HepG2 (cell line): Measurements from ENCODE around the gene ITPK1. TPM values are rescaled to one million over a fixed set of nuclear protein-coding genes. Genes with fewer than 3 reads are reported as not detected.

Experiments
- ATAC-seq: fragments of 200-7000 bp; cut with Tn5 transposase; 3 replicates; pipeline ENCODE4 v1.9.1; 2020; ENCODE audit warnings: mild to moderate bottlenecking, moderate library complexity
- BruUV-seq: library from RNA; stranded (reverse); fragments of 400-500 nt; replicated peaks from 2 replicates; lab custom pipeline; 2021; lab: Mats Ljungman, UMichigan
- CTCF ChIA-PET: fragments of 300-600 bp; formaldehyde crosslinking; extraction: SDS; loops from one replicate; lab custom pipeline; 2021; ENCODE audit warnings: low total read pairs, inconsistent platforms, low intra/inter-chr PET ratio; lab: Yijun Ruan, JAX
- POLR2A ChIA-PET: fragments of 350-600 bp; sonication (Branson Sonifier 250); formaldehyde crosslinking; loops from one replicate; lab custom pipeline; 2020; ENCODE audit warnings: antibody characterized with exemption, inconsistent platforms; lab: Yijun Ruan, JAX
- DNase-seq: peaks from one replicate; pipeline ENCODE4 v3.0.0-alpha.2; 2015; ENCODE audit warnings: low spot score
- FAIRE-seq: peaks from 3 replicates; lab custom pipeline; 2011; peaks lifted over from hg19 to GRCh38; lab: Jason Lieb, UNC
- H2AFZ ChIP-seq: one replicate; pipeline ENCODE4 v1.6.1; 2011; ENCODE audit warnings: low read length, inconsistent platforms
- H3K27ac ChIP-seq: fragments of 300-600 bp; 3 replicates; pipeline ENCODE4 v1.8.0; 2011; ENCODE audit warnings: mixed run types, mild to moderate bottlenecking, mixed read lengths, low read length, inconsistent platforms; ENCODE audit not compliant: insufficient read depth; ENCODE audit errors: extremely low read length
- H3K27me3 ChIP-seq, 2 experiments: fragments of 200-600 bp in 1 of 2; 2 replicates in 1 of 2; 3 replicates in 1 of 2; pipeline versions ENCODE4 v1.6.0 to v1.8.0; 2011; ENCODE audit warnings: low read length in 2 of 2, mild to moderate bottlenecking in 2 of 2, moderate library complexity in 2 of 2, inconsistent platforms in 1 of 2; ENCODE audit not compliant: insufficient read depth in 2 of 2, control insufficient read depth in 1 of 2
- H3K36me3 ChIP-seq, 2 experiments: fragments of 200-600 bp in 1 of 2; replicated peaks in 1 of 2; 2 replicates in 1 of 2; 3 replicates in 1 of 2; pipeline versions ENCODE4 v1.5.1 to v1.8.0; 2011; ENCODE audit warnings: low read length in 2 of 2, inconsistent platforms in 1 of 2; ENCODE audit not compliant: insufficient read depth in 2 of 2, control insufficient read depth in 1 of 2
- H3K4me1 ChIP-seq: 2 replicates; pipeline ENCODE4 v1.5.1; 2012; ENCODE audit warnings: low read length, inconsistent platforms; ENCODE audit not compliant: insufficient read depth
- H3K4me2 ChIP-seq: 2 replicates; pipeline ENCODE4 v1.6.0; 2011; ENCODE audit warnings: low read depth, low read length, inconsistent platforms
- H3K4me3 ChIP-seq, 3 experiments: fragments of 200-600 bp in 1 of 3; sonication (generic), shearing (Covaris generic) in 1 of 3; replicated peaks in 1 of 3; 2 replicates each; pipeline ENCODE4 v1.5.1; 2011 to 2016; ENCODE audit warnings: low read length in 3 of 3, inconsistent platforms in 2 of 3, low read depth in 2 of 3, mild to moderate bottlenecking in 2 of 3, control low read depth in 1 of 3, mixed read lengths in 1 of 3; ENCODE audit not compliant: insufficient read depth in 1 of 3
- H3K79me2 ChIP-seq: one replicate; pipeline ENCODE4 v1.6.1; 2011; ENCODE audit warnings: low read length, inconsistent platforms; ENCODE audit not compliant: insufficient read depth
- H3K9ac ChIP-seq: 2 replicates; pipeline ENCODE4 v1.6.0; 2011; ENCODE audit warnings: mild to moderate bottlenecking, low read depth, low read length, inconsistent platforms; ENCODE audit not compliant: insufficient read depth
- H3K9me3 ChIP-seq: 2 replicates; pipeline ENCODE4 v1.5.1; 2012; ENCODE audit warnings: mild to moderate bottlenecking, low read length
- H4K20me1 ChIP-seq: 2 replicates; pipeline ENCODE4 v1.6.0; 2011; ENCODE audit warnings: inconsistent platforms, mild to moderate bottlenecking, low read length, moderate library complexity; ENCODE audit not compliant: insufficient read depth
- KDM6A ChIP-seq: IDR thresholded peaks from 2 replicates; pipeline ENCODE4 v1.6.1; 2016; ENCODE audit warnings: low read depth
- MTF1 ChIP-seq: sonication (generic); formaldehyde crosslinking; IDR thresholded peaks from 2 replicates; pipeline ENCODE4 v1.5.0; 2020; ENCODE audit warnings: missing genetic modification reagents
- NCOA5 ChIP-seq: sonication (generic); formaldehyde crosslinking; IDR thresholded peaks from 2 replicates; pipeline ENCODE4 v1.4.0; 2020; ENCODE audit warnings: missing genetic modification reagents
- NR2F6 ChIP-seq, 2 experiments: IDR thresholded peaks; 2 replicates each; pipeline ENCODE4 v1.6.1; 2016; ENCODE audit warnings: antibody characterized with exemption in 1 of 2, mild to moderate bottlenecking in 1 of 2
- PHF5A ChIP-seq: IDR thresholded peaks from one replicate; pipeline ENCODE4 v1.6.1; 2018; ENCODE audit warnings: low read depth, missing genetic modification reagents; ENCODE audit not compliant: unreplicated experiment
- PHF8 ChIP-seq: sonication (generic); formaldehyde crosslinking; IDR thresholded peaks from 2 replicates; pipeline ENCODE4 v1.5.0; 2020; ENCODE audit warnings: missing genetic modification reagents
- RBAK ChIP-seq: sonication (generic); formaldehyde crosslinking; IDR thresholded peaks from 2 replicates; pipeline ENCODE4 v1.5.1; 2020; ENCODE audit warnings: mild to moderate bottlenecking, missing genetic modification reagents
- SMAD3 ChIP-seq: sonication (generic); formaldehyde crosslinking; IDR thresholded peaks from 2 replicates; pipeline ENCODE4 v1.4.0; 2020; ENCODE audit warnings: missing genetic modification reagents
- SNAPC2 ChIP-seq: sonication (generic); formaldehyde crosslinking; IDR thresholded peaks from 2 replicates; pipeline ENCODE4 v1.8.1; 2022; ENCODE audit warnings: mild to moderate bottlenecking, missing genetic modification reagents
- ZNF180 ChIP-seq: sonication (generic); formaldehyde crosslinking; IDR thresholded peaks from 2 replicates; pipeline ENCODE4 v1.4.0; 2020; ENCODE audit warnings: low read depth, missing genetic modification reagents, borderline replicate concordance
- ZNF567 ChIP-seq: sonication (generic); formaldehyde crosslinking; IDR thresholded peaks from 2 replicates; pipeline ENCODE4 v1.8.1; 2023; ENCODE audit warnings: mild to moderate bottlenecking, missing genetic modification reagents, borderline replicate concordance
- ZNF678 ChIP-seq: sonication (generic); formaldehyde crosslinking; IDR thresholded peaks from 2 replicates; pipeline ENCODE4 v1.4.0; 2020; ENCODE audit warnings: mild to moderate bottlenecking, missing genetic modification reagents
- ZSCAN20 ChIP-seq: sonication (generic); formaldehyde crosslinking; IDR thresholded peaks from 2 replicates; pipeline ENCODE4 v1.4.0; 2020; ENCODE audit warnings: missing genetic modification reagents, mild to moderate bottlenecking, borderline replicate concordance
- WGBS: methylation state at CpG from one replicate; pipeline ENCODE4 v1.1.6; 2017; ENCODE audit warnings: low lambda C conversion rate; 5-methylcytosine and 5-hydroxymethylcytosine counted together
- in situ Hi-C: cut with HindIII; loops from 2 replicates; pipeline ENCODE4 v1.10.0; 2017; ENCODE audit warnings: low pct_unique_long_range_greater_than_20kb; ENCODE audit not compliant: extremely low pct_ligation_motif_present
- intact Hi-C: fragments of 100-400 bp; cut with micrococcal nuclease; formaldehyde crosslinking; loops from one replicate; pipeline ENCODE4 v1.10.0; 2022; ENCODE audit not compliant: unreplicated experiment
- polyA plus RNA-seq, 8 experiments: library from polyadenylated mRNA; depleted of rRNA in 3 of 8; stranded (reverse) in 7 of 8; unstranded in 1 of 8; fragments of >200 nt; fragmentation: Illumina TruSeq in 4 of 8; extraction: Trizol in 4 of 8; gene quantifications; 2 replicates each; pipeline versions ENCODE4 v1.2.1 to v1.2.3, GENCODE V29; 2011 to 2016; ENCODE audit warnings: low read depth in 4 of 8, missing spikeins in 1 of 8, mixed read lengths in 1 of 8; ENCODE audit not compliant: insufficient read depth in 1 of 8
- total RNA-seq, 5 experiments: library from RNA; depleted of rRNA; stranded (reverse); fragments of >200 nt; fragmentation: Illumina TruSeq; extraction: Trizol; gene quantifications; 2 replicates each; pipeline ENCODE4 v1.2.3, GENCODE V29; 2016; ENCODE audit warnings: low read depth in 1 of 5
- TF ChIP-seq, protein P1 (sequence below): sonication (generic); formaldehyde crosslinking; conservative IDR thresholded peaks from 2 replicates; pipeline ENCODE4 v1.8.0; 2022; ENCODE audit warnings: low read depth, missing genetic modification reagents
- TF ChIP-seq, protein P2 (sequence below): sonication (generic); formaldehyde crosslinking; IDR thresholded peaks from 2 replicates; pipeline ENCODE4 v1.4.0; 2020; ENCODE audit warnings: missing genetic modification reagents
- TF ChIP-seq, protein P3 (sequence below): sonication (generic); formaldehyde crosslinking; IDR thresholded peaks from 2 replicates; pipeline ENCODE4 v1.5.0; 2020; ENCODE audit warnings: missing genetic modification reagents

ITPK1 gene
- total and polyA plus RNA-seq, 2 of the 13 experiments (the other 11 are each of a cell fraction or from before 2014, with no cell fraction given): 20.5 to 47.5 TPM

DNA sequence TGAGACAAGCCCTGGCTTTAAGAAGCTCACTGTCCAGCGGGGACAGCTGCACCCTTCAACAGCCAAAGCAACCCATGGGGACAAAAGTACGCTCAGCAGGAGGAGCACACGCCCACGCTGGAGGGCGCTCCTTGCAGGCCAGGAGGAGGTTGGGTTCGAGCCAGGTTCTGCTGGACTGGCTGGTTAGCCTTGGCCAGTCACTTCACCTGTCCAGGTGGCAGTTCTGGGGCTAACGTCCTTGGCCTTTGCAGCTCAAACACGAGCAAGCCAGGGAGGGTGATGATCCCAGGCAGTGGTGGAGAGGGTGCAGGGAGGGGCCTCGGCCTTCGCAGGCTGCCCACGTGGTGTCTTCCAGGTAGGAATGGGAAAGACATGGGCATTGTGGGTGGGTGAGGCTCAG, 179.6 kb downstream of the ITPK1 start:
- 81% methylated on average over 6 of the region's 11 CpGs for WGBS
- ATAC-seq (no peak), FAIRE-seq (no peak), DNase-seq (no peak)
- no TSS peak for BruUV-seq
- Histone ChIP-seq H3K27me3 (no peaks in the 10 kb centered on the region), H3K4me3 (no peak overlapping the region), H2AFZ (no peak overlapping the region), H3K79me2 (no peaks in the 10 kb centered on the region), H3K9me3 (no peaks in the 10 kb centered on the region), H3K36me3 (0 out of 5 replicates have a peak, but pooled peaks cover 0 to 3% of the 10 kb centered on the region in 2 experiments), H3K4me2 (no peak overlapping the region), H3K9ac (no peak overlapping the region), H3K4me1 (no peaks in the 10 kb centered on the region), H4K20me1 (no peaks in the 10 kb centered on the region), H3K27ac (no peak overlapping the region)
- ChIA-PET POLR2A (no interaction called here), CTCF (no interaction called here)
- TF ChIP-seq NCOA5 (CRISPR knock-in tag): no peak
- TF ChIP-seq PHF5A (CRISPR knock-in tag): no peak
- no peak for TF ChIP-seq KDM6A (CRISPR knock-in tag)
- intact Hi-C loops (no loop called here), in situ Hi-C loops (no loop called here)

DNA sequence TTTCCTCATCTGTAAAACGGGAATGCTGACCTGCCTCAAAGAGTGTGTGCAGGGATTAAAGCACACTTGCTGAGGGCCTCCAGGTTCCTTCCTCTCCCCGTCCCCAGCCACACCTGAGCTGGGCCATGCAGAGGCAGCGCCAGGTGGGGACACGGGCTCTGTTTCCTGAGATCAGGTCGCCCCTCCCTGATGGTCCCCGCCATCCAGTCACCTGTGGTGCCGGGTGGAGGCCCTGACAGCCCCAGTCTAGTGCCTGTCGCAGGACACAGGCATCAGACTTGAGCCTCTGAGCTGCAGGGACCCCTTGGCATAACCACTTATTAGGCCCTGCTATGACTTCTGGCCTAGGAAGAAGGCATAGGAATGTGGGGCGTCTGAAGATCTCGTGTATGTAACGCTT, 180.3 kb downstream of the ITPK1 start:
- 78% methylated on average over 5 of the region's 11 CpGs for WGBS
- Histone ChIP-seq H3K27ac (no peak overlapping the region), H3K4me3 (no peak overlapping the region), H3K4me1 (no peaks in the 10 kb centered on the region), H3K4me2 (no peak overlapping the region), H4K20me1 (0 out of 2 replicates have a peak, but pooled peaks cover 4% of the 10 kb centered on the region), H3K27me3 (no peaks in the 10 kb centered on the region), H3K9ac (no peak overlapping the region), H2AFZ (no peak overlapping the region), H3K36me3 (0 out of 5 replicates have a peak, but pooled peaks cover 0 to 3% of the 10 kb centered on the region in 2 experiments), H3K9me3 (no peaks in the 10 kb centered on the region), H3K79me2 (no peaks in the 10 kb centered on the region)
- no peak for DNase-seq
- ChIA-PET POLR2A (no interaction called here), CTCF (no interaction called here)
- intact Hi-C loops (no loop called here), in situ Hi-C loops (no loop called here)
- TF ChIP-seq, protein P1, sequence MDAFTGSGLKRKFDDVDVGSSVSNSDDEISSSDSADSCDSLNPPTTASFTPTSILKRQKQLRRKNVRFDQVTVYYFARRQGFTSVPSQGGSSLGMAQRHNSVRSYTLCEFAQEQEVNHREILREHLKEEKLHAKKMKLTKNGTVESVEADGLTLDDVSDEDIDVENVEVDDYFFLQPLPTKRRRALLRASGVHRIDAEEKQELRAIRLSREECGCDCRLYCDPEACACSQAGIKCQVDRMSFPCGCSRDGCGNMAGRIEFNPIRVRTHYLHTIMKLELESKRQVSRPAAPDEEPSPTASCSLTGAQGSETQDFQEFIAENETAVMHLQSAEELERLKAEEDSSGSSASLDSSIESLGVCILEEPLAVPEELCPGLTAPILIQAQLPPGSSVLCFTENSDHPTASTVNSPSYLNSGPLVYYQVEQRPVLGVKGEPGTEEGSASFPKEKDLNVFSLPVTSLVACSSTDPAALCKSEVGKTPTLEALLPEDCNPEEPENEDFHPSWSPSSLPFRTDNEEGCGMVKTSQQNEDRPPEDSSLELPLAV (CRISPR knock-in tag): no peak
- no peak for TF ChIP-seq PHF8 (CRISPR knock-in tag)
- TF ChIP-seq MTF1 (CRISPR knock-in tag): no peak
- TF ChIP-seq ZSCAN20: no peak
- TF ChIP-seq SMAD3 (CRISPR knock-in tag): no peak
- no peak for TF ChIP-seq SNAPC2
- TF ChIP-seq ZNF678 (CRISPR knock-in tag): no peak
- TF ChIP-seq, protein P2, sequence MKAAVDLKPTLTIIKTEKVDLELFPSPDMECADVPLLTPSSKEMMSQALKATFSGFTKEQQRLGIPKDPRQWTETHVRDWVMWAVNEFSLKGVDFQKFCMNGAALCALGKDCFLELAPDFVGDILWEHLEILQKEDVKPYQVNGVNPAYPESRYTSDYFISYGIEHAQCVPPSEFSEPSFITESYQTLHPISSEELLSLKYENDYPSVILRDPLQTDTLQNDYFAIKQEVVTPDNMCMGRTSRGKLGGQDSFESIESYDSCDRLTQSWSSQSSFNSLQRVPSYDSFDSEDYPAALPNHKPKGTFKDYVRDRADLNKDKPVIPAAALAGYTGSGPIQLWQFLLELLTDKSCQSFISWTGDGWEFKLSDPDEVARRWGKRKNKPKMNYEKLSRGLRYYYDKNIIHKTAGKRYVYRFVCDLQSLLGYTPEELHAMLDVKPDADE (CRISPR knock-in tag): no peak
- TF ChIP-seq NR2F6 (IDR thresholded peaks at IDR 0.05): no peak
- no peak for TF ChIP-seq NR2F6 (CRISPR knock-in tag; IDR thresholded peaks at IDR 0.05)
- TF ChIP-seq ZNF567 (CRISPR knock-in tag): no peak
- no peak for TF ChIP-seq ZNF180
- no peak for TF ChIP-seq RBAK
- TF ChIP-seq, protein P3, sequence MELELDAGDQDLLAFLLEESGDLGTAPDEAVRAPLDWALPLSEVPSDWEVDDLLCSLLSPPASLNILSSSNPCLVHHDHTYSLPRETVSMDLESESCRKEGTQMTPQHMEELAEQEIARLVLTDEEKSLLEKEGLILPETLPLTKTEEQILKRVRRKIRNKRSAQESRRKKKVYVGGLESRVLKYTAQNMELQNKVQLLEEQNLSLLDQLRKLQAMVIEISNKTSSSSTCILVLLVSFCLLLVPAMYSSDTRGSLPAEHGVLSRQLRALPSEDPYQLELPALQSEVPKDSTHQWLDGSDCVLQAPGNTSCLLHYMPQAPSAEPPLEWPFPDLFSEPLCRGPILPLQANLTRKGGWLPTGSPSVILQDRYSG (CRISPR knock-in tag): no peak
- FAIRE-seq: no peak
- no peak for ATAC-seq
- BruUV-seq: no TSS peak
